DMS 273 (cell line): ENCODE measurements around the gene HIPK1.

Experiments
- DNase-seq: peaks from one replicate; lab custom pipeline; 2025; ENCODE audit not compliant: unreplicated experiment; lab: John Stamatoyannopoulos, UW

HIPK1 gene

DNA sequence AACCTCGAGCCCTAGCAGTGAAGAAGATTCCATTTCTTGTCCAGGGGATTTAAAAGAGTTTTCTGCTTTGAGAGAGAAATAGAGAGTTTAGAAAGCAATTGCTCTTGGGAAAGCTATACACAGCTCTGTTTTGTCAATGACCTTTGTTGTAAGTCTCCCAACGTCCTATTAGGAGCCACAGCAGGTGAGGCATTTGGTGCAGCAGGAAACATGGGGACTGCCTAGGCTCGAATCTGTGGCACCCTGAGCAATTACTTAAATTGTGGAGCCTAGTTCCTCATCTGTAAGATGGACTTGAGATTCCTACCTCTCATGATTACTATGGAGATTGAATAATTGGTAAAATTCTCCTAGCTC lies 15.8 kb upstream of the HIPK1 start:
- DNase-seq, result no peak

DNA sequence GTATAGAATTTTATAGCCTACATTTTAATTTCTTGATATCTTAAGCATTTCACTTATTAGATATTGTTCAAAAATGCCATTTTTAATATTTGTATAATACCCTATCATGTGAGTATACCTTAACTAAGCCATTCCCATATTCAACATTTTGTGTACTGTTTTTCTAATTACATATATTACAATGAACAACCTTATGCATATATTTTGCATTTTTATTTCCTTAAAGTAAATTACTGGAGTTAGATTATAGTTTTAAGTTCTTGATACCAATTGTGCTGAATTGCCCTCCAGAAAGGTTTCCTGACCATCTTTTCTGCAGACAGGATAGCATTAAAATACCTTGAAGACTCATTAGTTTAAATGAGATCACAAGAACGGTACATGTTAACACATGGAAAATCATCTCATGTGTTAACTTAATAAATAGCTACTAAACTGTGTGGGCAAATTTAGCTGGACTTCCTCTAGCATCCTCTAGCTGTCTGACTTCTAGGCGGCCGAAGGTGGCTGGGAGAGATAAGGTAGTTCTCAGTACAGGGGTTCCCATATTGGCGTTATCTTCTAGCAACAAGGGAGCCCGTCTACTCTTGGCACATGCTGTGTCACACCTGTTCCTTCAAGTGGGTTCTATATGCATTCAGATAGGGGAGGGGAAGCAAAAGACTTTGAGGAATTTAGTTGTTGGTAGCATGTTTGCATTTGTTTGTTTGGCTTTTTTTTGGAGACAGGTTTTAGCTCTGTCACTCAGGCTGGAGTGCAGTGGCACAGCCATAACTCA lies 15.0 kb upstream of the HIPK1 start:
- peak; percentile 13 for DNase-seq

- DNase-seq, result no peak
Measured at GRCh38 chr1:113916974-113917373, 12.2 kb upstream of the HIPK1 start.

GRCh38 chr1:113917400-113918082 lies 11.6 kb upstream of the HIPK1 start:
- DNase-seq, result no peak

- DNase-seq, result no peak
Measured at GRCh38 chr1:113918243-113918642, 10.9 kb upstream of the HIPK1 start.

- no peak for DNase-seq
Measured at GRCh38 chr1:113922957-113923356, 6.2 kb upstream of the HIPK1 start.

GRCh38 chr1:113924473-113924872 lies 4.7 kb upstream of the HIPK1 start:
- no peak for DNase-seq

GRCh38 chr1:113928187-113928930 lies 765 bp upstream of the HIPK1 start:
- DNase-seq, result peak; percentile 32

DNA sequence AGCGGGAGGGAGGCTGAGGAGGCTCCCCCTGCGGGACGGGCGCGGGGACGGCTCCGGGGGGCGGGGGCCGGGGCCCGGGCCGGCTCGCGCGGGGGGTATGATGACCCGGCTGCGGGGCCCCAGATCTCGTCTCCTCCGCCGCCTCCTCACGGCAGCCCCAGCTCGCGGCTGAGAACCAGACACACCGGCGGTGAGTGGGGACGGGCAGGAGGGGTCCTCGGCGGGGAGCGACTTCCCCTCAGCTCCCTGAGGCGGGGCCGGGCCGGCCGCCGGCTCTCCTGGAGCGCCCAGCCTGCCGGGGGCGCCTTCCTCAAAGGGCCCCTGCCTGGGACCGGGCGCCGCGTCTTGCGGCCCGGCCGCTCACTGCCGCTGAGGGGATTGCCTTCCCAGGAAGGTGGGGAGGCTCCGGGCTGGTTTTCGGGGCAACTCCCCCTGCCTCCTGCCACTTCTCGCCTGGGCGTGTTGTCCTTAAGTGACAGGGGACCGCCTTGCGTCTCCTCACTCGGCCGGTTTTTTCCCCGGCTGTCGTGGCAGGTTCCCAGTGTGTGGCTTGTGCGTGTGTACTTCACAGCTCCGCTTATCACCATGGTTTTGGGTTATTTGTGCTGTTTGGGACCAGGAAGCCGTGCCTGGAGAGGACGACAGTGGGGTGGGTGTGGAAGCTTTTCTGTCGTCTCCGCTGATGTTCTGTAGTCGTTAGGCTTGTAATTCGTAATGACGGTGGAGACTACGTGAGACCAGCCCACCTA lies 800 bp downstream of the HIPK1 start:
- DNase-seq, result peak; percentile 79

DNA sequence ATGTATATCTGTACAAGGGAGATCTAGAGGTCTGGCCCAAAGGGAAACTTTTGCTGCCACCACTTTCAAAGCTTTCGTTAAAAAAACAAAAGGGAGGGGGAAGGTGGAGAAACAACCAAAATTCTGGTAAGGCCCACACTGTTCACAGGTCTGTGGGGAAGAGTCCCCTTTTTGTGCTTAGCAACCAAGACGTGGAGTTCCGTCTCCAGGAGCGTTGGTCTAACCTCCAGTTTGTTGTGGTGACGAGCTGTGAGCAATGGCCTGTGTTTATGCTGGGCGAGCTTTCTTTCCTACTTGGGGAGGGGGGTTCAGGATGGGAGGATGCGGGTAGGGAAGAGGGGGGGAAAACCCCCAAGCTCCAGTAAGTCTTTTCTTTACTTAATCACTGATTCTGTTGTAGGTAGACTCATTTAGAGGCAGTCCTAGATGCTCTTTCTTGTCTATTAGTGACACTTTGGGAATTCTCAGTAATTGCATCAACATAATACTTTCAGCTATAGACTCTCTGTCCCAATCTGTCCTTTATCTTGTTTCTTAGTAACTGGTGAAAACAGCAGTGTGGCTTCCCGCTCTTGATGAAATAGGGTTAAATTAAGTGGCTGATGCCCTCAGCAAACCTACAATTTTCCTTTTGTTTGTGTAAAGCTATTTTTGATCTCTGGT lies 1.5 kb downstream of the HIPK1 start:
- DNase-seq, result peak; percentile 54

DNA sequence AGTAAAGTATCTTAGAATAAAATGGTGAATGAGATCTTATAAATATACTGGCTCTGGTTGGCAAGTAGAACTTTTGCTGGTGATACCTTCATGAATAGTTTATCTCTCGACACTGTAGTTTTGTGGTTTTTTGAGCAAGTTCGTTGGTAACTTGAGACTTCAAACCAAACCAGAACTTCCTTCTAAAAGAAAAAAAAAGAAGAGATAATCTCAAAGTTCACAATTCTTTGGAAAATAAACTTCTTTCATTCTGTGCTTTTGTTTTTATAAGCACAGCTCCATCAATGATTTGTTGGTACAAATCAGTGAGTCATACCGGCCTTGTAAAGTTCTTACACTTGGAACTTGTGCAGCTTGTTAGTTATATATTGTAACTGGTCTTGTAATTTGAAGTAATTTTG lies 2.3 kb downstream of the HIPK1 start:
- no peak for DNase-seq

GRCh38 chr1:113934006-113934405 lies 4.9 kb downstream of the HIPK1 start:
- no peak for DNase-seq

DNA sequence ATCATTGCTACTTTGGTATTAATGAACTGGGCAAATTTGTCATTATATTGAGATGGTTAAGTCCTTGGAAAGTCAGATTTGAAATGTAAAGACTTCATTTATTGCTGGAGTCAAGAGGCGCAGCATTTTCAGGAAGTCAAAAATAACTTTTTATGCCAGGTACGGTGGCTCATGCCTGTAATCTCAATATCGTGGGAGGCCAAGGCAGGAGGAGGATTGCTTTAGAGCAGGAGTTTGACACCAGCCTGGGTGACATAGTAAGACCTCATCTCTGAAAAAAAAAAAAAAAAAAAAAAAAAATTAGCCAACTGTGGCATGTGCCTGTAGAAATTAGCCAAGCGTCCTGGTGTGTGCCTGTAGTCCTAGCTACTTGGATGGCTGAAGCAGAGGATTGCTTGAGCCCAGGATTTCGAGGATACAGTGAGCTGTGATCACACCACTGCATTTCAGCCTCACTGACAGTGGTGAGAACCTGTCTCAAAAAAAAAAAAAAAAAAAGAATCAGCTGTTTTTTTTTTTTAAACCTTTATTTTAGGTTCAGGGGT lies 5.5 kb downstream of the HIPK1 start:
- no peak for DNase-seq

DNA sequence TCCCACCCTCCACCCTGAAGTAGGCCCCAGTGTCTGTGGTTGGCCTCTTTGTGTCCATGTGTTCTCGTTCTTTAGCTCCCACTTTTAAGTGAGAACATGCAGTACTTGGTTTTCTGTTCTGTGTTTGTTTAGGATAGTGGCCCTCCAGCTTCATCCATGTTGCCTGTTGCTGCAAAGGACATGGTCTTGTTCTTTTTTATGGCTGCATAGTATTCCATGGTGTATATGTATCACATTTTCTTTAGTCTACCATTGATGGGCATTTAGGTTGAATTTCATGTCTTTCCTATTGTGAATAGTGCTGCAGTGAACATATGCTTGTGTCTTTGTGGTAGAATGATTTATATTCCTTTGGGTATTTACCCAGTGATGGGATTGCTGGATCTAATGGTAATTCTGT lies 6.1 kb downstream of the HIPK1 start:
- DNase-seq, result no peak

DNA sequence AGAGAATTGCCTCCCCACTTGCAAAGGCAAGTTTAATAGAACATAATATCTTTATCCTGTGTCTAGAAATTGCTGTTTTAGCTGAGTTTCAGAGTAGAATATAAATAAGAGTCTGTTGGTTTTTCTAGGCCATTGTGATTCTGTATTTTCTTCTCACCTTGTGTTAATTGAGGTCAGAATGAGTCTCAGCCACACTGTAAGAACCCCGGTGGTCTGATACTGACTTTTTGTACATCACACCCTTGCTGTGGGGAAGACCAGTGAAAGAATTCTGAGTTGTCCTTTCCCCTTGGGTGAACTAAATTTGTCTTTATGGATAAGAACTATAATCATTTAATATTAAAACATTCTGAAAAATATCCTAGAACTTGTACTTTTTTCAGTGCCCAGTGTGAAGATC lies 6.8 kb downstream of the HIPK1 start:
- no peak for DNase-seq

DNA sequence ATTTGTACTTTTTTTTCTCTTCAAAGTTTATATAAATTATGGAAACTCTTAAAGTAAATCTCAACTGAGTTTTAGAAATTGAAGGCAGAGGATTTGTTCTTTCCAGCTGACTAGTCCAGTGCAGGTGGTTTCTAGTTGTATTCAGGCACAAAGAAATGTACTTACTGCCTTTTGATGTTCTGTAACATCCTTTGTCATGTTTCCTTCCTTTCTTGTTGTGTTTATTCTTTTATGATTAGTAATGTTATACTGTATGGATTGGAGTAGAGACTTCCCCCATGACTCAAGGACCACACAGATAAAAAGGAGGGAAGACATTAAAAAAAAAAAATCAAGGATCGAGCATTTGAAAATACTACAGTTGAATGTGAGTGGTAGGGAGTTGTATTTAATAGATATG lies 8.0 kb downstream of the HIPK1 start:
- no peak for DNase-seq

DNA sequence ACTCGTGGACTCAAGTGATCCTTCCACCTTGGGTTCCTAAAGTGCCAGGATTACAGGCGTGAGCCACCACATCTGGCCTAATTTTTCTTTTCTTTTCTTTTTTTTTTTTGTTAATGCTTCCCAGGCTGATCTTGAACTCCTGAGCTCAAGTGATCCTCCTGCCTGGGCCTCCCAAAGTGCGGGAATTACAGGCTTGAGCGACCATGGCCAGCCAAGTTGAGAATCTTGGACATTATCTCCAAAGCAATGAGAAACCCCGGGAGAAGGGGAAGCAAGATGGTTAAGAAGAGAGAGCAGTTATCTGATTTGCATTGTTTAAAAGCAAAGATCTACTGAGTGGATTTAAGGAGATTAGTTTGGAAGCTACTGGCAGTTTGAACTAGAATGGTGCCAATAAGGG lies 9.1 kb downstream of the HIPK1 start:
- DNase-seq, result no peak

DNA sequence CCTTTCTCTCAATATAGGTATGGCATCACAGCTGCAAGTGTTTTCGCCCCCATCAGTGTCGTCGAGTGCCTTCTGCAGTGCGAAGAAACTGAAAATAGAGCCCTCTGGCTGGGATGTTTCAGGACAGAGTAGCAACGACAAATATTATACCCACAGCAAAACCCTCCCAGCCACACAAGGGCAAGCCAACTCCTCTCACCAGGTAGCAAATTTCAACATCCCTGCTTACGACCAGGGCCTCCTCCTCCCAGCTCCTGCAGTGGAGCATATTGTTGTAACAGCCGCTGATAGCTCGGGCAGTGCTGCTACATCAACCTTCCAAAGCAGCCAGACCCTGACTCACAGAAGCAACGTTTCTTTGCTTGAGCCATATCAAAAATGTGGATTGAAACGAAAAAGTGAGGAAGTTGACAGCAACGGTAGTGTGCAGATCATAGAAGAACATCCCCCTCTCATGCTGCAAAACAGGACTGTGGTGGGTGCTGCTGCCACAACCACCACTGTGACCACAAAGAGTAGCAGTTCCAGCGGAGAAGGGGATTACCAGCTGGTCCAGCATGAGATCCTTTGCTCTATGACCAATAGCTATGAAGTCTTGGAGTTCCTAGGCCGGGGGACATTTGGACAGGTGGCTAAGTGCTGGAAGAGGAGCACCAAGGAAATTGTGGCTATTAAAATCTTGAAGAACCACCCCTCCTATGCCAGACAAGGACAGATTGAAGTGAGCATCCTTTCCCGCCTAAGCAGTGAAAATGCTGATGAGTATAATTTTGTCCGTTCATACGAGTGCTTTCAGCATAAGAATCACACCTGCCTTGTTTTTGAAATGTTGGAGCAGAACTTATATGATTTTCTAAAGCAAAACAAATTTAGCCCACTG lies 11.5 kb downstream of the HIPK1 start:
- no peak for DNase-seq

DNA sequence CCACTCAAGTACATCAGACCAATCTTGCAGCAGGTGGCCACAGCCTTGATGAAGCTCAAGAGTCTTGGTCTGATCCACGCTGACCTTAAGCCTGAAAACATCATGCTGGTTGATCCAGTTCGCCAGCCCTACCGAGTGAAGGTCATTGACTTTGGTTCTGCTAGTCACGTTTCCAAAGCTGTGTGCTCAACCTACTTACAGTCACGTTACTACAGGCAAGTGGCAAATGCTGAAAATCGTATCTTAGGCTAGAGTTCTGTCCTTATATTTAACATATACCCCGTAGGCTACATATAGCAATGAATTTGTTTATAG lies 12.1 kb downstream of the HIPK1 start:
- no peak for DNase-seq

GRCh38 chr1:113942527-113942926 lies 13.4 kb downstream of the HIPK1 start:
- no peak for DNase-seq
